ENCODE results near the gene PHKG2.

- TF ChIP-seq CTCF (IDR thresholded peaks at IDR 0.05; ENCODE audit: low read depth, low read length) (no peak), EZH2phosphoT487 (IDR thresholded peaks at IDR 0.05; ENCODE audit: low read depth) (no peak)
Observed at GRCh38 chr16:30725418-30725792, 22.8 kb upstream of the PHKG2 start.
